ENCODE measurements around the gene SLC16A1. TPM values are rescaled to one million over a fixed set of nuclear protein-coding genes. Genes with fewer than 3 reads are reported as not detected.
"Not testable (repeated sequence)": the region's sequence is repeated elsewhere in the genome, so short reads cannot be mapped to it uniquely, and the experiment has no call there.

SLC16A1 gene
- total RNA-seq, 1 experiment from 2014 or later: 328 TPM

DNA sequence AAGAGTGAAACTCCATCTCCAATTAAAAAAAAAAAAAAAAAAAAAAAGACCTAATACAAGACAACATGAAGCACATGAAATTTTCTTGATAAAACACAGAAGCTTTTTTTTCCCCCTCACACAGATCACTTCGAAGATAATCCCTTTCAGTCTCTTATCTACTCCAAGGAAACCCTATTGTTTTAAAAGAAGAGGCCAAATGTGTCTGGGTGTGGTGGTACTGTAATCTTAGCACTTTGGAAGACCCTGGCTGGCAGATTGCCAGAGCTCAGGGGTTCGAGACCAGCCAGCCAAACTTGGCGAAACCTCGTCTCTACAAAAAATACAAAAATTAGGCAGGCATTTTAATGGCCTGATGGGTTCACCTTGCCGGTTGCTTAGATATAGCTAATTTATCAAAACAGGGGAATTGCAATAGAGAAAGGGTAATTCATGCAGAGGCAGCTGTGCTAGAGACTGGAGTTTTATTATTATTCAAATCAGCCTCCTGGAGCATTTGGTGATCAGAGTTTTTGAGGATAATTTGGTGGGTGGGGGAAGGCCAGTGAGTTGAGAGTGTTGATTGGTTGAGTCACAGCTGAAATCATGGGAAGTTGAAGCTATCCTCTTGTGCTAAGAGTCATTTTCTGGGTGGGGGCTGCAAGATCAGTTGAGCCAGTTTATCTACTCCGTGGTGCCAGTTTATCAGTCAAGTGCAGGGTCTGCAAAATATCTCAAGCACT, 62.5 kb downstream of the SLC16A1 start:
- DNase-seq (ENCODE audit: low spot score) (no peak), ATAC-seq (no peak)
- Mint-ChIP-seq H3K27me3 (ENCODE audit: low read depth) (peaks cover 8% of the 10 kb centered on the region), H3K27ac (no peak overlapping the region), H3K36me3 (peaks cover 38% of the 10 kb centered on the region), H3K4me1 (no peaks in the 10 kb centered on the region), H3K9me3 (peaks cover 43% of the 10 kb centered on the region), H3K4me3 (no peak overlapping the region)
- TF ChIP-seq ATF3 (CRISPR knock-in tag; conservative IDR thresholded peaks at IDR 0.05) (no peak), TCF7 (CRISPR knock-in tag; IDR thresholded peaks at IDR 0.05; ENCODE audit: low read depth) (no peak), ZNF121 (CRISPR knock-in tag; IDR thresholded peaks at IDR 0.05) (no peak), STAT6 (CRISPR knock-in tag; conservative IDR thresholded peaks at IDR 0.05; ENCODE audit: low read depth) (no peak)
- TF ChIP-seq, protein P1, sequence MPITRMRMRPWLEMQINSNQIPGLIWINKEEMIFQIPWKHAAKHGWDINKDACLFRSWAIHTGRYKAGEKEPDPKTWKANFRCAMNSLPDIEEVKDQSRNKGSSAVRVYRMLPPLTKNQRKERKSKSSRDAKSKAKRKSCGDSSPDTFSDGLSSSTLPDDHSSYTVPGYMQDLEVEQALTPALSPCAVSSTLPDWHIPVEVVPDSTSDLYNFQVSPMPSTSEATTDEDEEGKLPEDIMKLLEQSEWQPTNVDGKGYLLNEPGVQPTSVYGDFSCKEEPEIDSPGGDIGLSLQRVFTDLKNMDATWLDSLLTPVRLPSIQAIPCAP (CRISPR knock-in tag; IDR thresholded peaks at IDR 0.05): no peak
- CTCF ChIA-PET: interaction anchor here (0.7 to 1.8 kb wide), 2 partner anchors 89 to 179 kb away, joined by 3 to 10 read pairs; partner anchors contain the start of gene LRIG2
- POLR2A ChIA-PET: interaction anchor here (0.6 kb wide), 1 partner anchor 121 kb away, joined by 3 read pairs; no protein-coding TSS in a partner anchor

DNA sequence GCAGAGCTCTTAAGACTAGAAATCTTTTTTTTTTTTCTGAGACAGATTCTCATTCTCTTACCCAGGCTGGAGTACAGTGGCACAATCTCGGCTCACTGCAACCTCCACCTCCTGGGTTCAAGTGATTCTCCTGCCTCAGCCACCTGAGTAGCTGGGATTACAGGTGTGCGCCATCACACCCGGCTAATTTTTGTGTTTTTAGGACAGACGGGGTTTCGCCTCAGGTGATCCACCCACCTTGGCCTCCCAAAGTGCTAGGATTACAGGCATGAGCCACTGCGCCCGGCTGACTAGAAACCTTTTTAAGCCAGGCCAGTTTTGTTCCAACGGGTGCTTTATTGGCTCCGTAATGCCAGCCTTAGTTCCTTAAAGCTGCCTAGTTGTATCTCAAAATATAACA, 66.1 kb downstream of the SLC16A1 start:
- H3K27ac Mint-ChIP-seq; POLR2A ChIA-PET; H3K4me1 Mint-ChIP-seq; ATAC-seq; H3K4me3 Mint-ChIP-seq; DNase-seq (ENCODE audit: low spot score); H3K27me3 Mint-ChIP-seq (ENCODE audit: low read depth): not testable (repeated sequence)
- Mint-ChIP-seq H3K36me3 (peaks cover 16% of the 10 kb centered on the region), H3K9me3 (peaks cover 20% of the 10 kb centered on the region)
- CTCF ChIA-PET: interaction anchor here (0.7 to 1.5 kb wide), 4 partner anchors 9 to 183 kb away, joined by 3 to 5 read pairs (median 3); partner anchors contain the start of gene LRIG2

GRCh38 chr1:112889052-112889768, 66.8 kb downstream of the SLC16A1 start:
- ChIA-PET CTCF (interaction anchor here (0.7 to 1.5 kb wide), 5 partner anchors 150 to 183 kb away, joined by 3 to 5 read pairs (median 3); partner anchors contain the start of gene LRIG2), POLR2A (no interaction called here)
- H3K36me3 Mint-ChIP-seq: peaks cover 14% of the 10 kb centered on the region
- H3K27me3 Mint-ChIP-seq (ENCODE audit: low read depth): peaks cover 8% of the 10 kb centered on the region
- H3K9me3 Mint-ChIP-seq: peaks cover 17% of the 10 kb centered on the region
- no peak for DNase-seq (ENCODE audit: low spot score)
- no peak overlapping the region for H3K4me3 Mint-ChIP-seq
- peaks cover 3% of the 10 kb centered on the region; the same call in 1 of the 2 replicates for H3K4me1 Mint-ChIP-seq
- no peak overlapping the region; the same call in 1 of the 2 replicates for H3K27ac Mint-ChIP-seq
- ATAC-seq: no peak
- TF ChIP-seq, protein P2, sequence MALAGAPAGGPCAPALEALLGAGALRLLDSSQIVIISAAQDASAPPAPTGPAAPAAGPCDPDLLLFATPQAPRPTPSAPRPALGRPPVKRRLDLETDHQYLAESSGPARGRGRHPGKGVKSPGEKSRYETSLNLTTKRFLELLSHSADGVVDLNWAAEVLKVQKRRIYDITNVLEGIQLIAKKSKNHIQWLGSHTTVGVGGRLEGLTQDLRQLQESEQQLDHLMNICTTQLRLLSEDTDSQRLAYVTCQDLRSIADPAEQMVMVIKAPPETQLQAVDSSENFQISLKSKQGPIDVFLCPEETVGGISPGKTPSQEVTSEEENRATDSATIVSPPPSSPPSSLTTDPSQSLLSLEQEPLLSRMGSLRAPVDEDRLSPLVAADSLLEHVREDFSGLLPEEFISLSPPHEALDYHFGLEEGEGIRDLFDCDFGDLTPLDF (CRISPR knock-in tag; IDR thresholded peaks at IDR 0.05): no peak
- TF ChIP-seq SP1 (CRISPR knock-in tag; conservative IDR thresholded peaks at IDR 0.05) (no peak), NFATC4 (CRISPR knock-in tag; IDR thresholded peaks at IDR 0.05) (no peak), ZBTB43 (CRISPR knock-in tag; IDR thresholded peaks at IDR 0.05) (no peak), ELF4 (CRISPR knock-in tag; IDR thresholded peaks at IDR 0.05; ENCODE audit: low read depth) (no peak), MYBL2 (CRISPR knock-in tag; IDR thresholded peaks at IDR 0.05) (no peak), CREB1 (CRISPR knock-in tag; IDR thresholded peaks at IDR 0.05) (no peak), ZNF121 (CRISPR knock-in tag; IDR thresholded peaks at IDR 0.05) (no peak), NFYB (CRISPR knock-in tag; conservative IDR thresholded peaks at IDR 0.05; ENCODE audit: low read depth) (no peak)
- TF ChIP-seq, protein P3, sequence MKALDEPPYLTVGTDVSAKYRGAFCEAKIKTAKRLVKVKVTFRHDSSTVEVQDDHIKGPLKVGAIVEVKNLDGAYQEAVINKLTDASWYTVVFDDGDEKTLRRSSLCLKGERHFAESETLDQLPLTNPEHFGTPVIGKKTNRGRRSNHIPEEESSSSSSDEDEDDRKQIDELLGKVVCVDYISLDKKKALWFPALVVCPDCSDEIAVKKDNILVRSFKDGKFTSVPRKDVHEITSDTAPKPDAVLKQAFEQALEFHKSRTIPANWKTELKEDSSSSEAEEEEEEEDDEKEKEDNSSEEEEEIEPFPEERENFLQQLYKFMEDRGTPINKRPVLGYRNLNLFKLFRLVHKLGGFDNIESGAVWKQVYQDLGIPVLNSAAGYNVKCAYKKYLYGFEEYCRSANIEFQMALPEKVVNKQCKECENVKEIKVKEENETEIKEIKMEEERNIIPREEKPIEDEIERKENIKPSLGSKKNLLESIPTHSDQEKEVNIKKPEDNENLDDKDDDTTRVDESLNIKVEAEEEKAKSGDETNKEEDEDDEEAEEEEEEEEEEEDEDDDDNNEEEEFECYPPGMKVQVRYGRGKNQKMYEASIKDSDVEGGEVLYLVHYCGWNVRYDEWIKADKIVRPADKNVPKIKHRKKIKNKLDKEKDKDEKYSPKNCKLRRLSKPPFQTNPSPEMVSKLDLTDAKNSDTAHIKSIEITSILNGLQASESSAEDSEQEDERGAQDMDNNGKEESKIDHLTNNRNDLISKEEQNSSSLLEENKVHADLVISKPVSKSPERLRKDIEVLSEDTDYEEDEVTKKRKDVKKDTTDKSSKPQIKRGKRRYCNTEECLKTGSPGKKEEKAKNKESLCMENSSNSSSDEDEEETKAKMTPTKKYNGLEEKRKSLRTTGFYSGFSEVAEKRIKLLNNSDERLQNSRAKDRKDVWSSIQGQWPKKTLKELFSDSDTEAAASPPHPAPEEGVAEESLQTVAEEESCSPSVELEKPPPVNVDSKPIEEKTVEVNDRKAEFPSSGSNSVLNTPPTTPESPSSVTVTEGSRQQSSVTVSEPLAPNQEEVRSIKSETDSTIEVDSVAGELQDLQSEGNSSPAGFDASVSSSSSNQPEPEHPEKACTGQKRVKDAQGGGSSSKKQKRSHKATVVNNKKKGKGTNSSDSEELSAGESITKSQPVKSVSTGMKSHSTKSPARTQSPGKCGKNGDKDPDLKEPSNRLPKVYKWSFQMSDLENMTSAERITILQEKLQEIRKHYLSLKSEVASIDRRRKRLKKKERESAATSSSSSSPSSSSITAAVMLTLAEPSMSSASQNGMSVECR (CRISPR knock-in tag; IDR thresholded peaks at IDR 0.05; ENCODE audit: borderline replicate concordance): no peak
- TF ChIP-seq, protein P4, sequence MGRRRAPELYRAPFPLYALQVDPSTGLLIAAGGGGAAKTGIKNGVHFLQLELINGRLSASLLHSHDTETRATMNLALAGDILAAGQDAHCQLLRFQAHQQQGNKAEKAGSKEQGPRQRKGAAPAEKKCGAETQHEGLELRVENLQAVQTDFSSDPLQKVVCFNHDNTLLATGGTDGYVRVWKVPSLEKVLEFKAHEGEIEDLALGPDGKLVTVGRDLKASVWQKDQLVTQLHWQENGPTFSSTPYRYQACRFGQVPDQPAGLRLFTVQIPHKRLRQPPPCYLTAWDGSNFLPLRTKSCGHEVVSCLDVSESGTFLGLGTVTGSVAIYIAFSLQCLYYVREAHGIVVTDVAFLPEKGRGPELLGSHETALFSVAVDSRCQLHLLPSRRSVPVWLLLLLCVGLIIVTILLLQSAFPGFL (CRISPR knock-in tag; IDR thresholded peaks at IDR 0.05; ENCODE audit: borderline replicate concordance): no peak
